WTC11 (cell line): ENCODE results near the gene WNT16. TPM values are rescaled to one million over a fixed set of nuclear protein-coding genes. Genes with fewer than 3 reads are reported as not detected.

Experiments
- ATAC-seq: fragments of 200-7000 bp; cut with Tn5 transposase; 2 replicates; pipeline ENCODE4 v1.10.0; 2021; ENCODE audit warnings: mild to moderate bottlenecking, moderate library complexity
- CTCF ChIA-PET: fragments of 300-600 bp; sonication (Branson Sonifier 250); formaldehyde crosslinking; loops from one replicate; lab custom pipeline; 2021; ENCODE audit warnings: antibody characterized with exemption; lab: Charles Lee
- POLR2A ChIA-PET: fragments of 350-600 bp; sonication (Branson Sonifier 250); formaldehyde crosslinking; loops from one replicate; lab custom pipeline; 2021; ENCODE audit warnings: antibody characterized with exemption; lab: Charles Lee
- DNase-seq: peaks from one replicate; pipeline ENCODE4 v3.0.0; 2021; ENCODE audit warnings: low spot score
- H3K27ac Mint-ChIP-seq: 2 replicates; pipeline ENCODE4 v1.8.0; 2021; ENCODE audit warnings: mixed read lengths
- H3K27me3 Mint-ChIP-seq: 2 replicates; pipeline ENCODE4 v1.8.0; 2021; ENCODE audit warnings: low read depth, mild to moderate bottlenecking, moderate library complexity, mixed read lengths
- H3K36me3 Mint-ChIP-seq: 2 replicates; pipeline ENCODE4 v1.8.0; 2021; ENCODE audit warnings: mixed read lengths
- H3K4me1 Mint-ChIP-seq: 2 replicates; pipeline ENCODE4 v1.8.0; 2022; ENCODE audit warnings: mixed read lengths
- H3K4me3 Mint-ChIP-seq: 2 replicates; pipeline ENCODE4 v1.8.0; 2021; ENCODE audit warnings: mild to moderate bottlenecking, moderate library complexity, mixed read lengths
- H3K9me3 Mint-ChIP-seq: 2 replicates; pipeline ENCODE4 v1.8.0; 2021; ENCODE audit warnings: mixed read lengths
- CREM ChIP-seq: sonication (generic); formaldehyde crosslinking; IDR thresholded peaks from 2 replicates; pipeline ENCODE4 v1.8.1; 2022; ENCODE audit warnings: mild to moderate bottlenecking, missing genetic modification reagents, moderate library complexity
- CTCF ChIP-seq: fragments of 200-600 bp; IDR thresholded peaks from 2 replicates; pipeline ENCODE4 v1.8.0; 2022; ENCODE audit warnings: antibody characterized with exemption
- ESRRA ChIP-seq: sonication (generic); formaldehyde crosslinking; IDR thresholded peaks from 2 replicates; pipeline ENCODE4 v1.8.1; 2022; ENCODE audit warnings: mild to moderate bottlenecking, missing genetic modification reagents, borderline replicate concordance
- FOXK1 ChIP-seq: sonication (generic); formaldehyde crosslinking; IDR thresholded peaks from 2 replicates; pipeline ENCODE4 v1.8.0; 2022; ENCODE audit warnings: mild to moderate bottlenecking, moderate library complexity, missing genetic modification reagents
- FOXP1 ChIP-seq: sonication (generic); formaldehyde crosslinking; IDR thresholded peaks from 2 replicates; pipeline ENCODE4 v1.8.0; 2022; ENCODE audit warnings: missing genetic modification reagents, mild to moderate bottlenecking, moderate library complexity, borderline replicate concordance
- FOXP4 ChIP-seq: sonication (generic); formaldehyde crosslinking; IDR thresholded peaks from 2 replicates; pipeline ENCODE4 v1.8.0; 2022; ENCODE audit warnings: mild to moderate bottlenecking, missing genetic modification reagents
- GRHL2 ChIP-seq: fragments of 250-450 bp; sonication (Bioruptor Pico); IDR thresholded peaks from 2 replicates; pipeline ENCODE4 v1.8.0; 2022; ENCODE audit warnings: mild to moderate bottlenecking, moderate library complexity; ENCODE audit not compliant: insufficient replicate concordance, severe bottlenecking
- IRF2 ChIP-seq: sonication (generic); formaldehyde crosslinking; IDR thresholded peaks from 2 replicates; pipeline ENCODE4 v1.8.0; 2022; ENCODE audit warnings: low read depth, missing genetic modification reagents, borderline replicate concordance
- MAX ChIP-seq: sonication (generic); formaldehyde crosslinking; IDR thresholded peaks from 2 replicates; pipeline ENCODE4 v1.8.0; 2022; ENCODE audit warnings: mild to moderate bottlenecking, missing genetic modification reagents
- RELA ChIP-seq: sonication (generic); formaldehyde crosslinking; IDR thresholded peaks from 2 replicates; pipeline ENCODE4 v1.8.1; 2022; ENCODE audit warnings: missing genetic modification reagents, mild to moderate bottlenecking, borderline replicate concordance
- RORB ChIP-seq: fragments of 250-450 bp; sonication (Bioruptor Pico); IDR thresholded peaks from 2 replicates; pipeline ENCODE4 v1.9.0; 2021; ENCODE audit warnings: mild to moderate bottlenecking
- SMAD4 ChIP-seq: sonication (generic); formaldehyde crosslinking; IDR thresholded peaks from 2 replicates; pipeline ENCODE4 v1.8.0; 2022; ENCODE audit warnings: mild to moderate bottlenecking, missing genetic modification reagents
- SP1 ChIP-seq: sonication (generic); formaldehyde crosslinking; conservative IDR thresholded peaks from 2 replicates; pipeline ENCODE4 v1.8.1; 2022; ENCODE audit warnings: missing genetic modification reagents
- TEAD4 ChIP-seq: sonication (generic); formaldehyde crosslinking; IDR thresholded peaks from 2 replicates; pipeline ENCODE4 v1.8.0; 2022; ENCODE audit warnings: mild to moderate bottlenecking, missing genetic modification reagents
- TP53 ChIP-seq: sonication (generic); formaldehyde crosslinking; IDR thresholded peaks from 2 replicates; pipeline ENCODE4 v1.8.1; 2023; ENCODE audit warnings: mild to moderate bottlenecking, missing genetic modification reagents
- ZNF232 ChIP-seq: sonication (generic); formaldehyde crosslinking; IDR thresholded peaks from 2 replicates; pipeline ENCODE4 v1.8.0; 2022; ENCODE audit warnings: mild to moderate bottlenecking, missing genetic modification reagents
- ZNF317 ChIP-seq: sonication (generic); formaldehyde crosslinking; IDR thresholded peaks from 2 replicates; pipeline ENCODE4 v1.8.1; 2023; ENCODE audit warnings: low read depth, mild to moderate bottlenecking, moderate library complexity, missing genetic modification reagents, borderline replicate concordance
- total RNA-seq: library from RNA; stranded (reverse); gene quantifications from 3 replicates; pipeline ENCODE4 v1.2.3, GENCODE V29; 2021
- TF ChIP-seq, protein P1 (sequence below): sonication (generic); formaldehyde crosslinking; IDR thresholded peaks from 2 replicates; pipeline ENCODE4 v1.8.1; 2022; ENCODE audit warnings: missing genetic modification reagents, borderline replicate concordance
- TF ChIP-seq, protein P2 (sequence below): sonication (generic); formaldehyde crosslinking; IDR thresholded peaks from 2 replicates; pipeline ENCODE4 v1.8.1; 2022; ENCODE audit warnings: mild to moderate bottlenecking, moderate library complexity, missing genetic modification reagents
- TF ChIP-seq, protein P3 (sequence below): sonication (generic); formaldehyde crosslinking; IDR thresholded peaks from 2 replicates; pipeline ENCODE4 v1.8.0; 2023; ENCODE audit warnings: missing genetic modification reagents, mild to moderate bottlenecking, borderline replicate concordance
- TF ChIP-seq, protein P4 (sequence below): sonication (generic); formaldehyde crosslinking; IDR thresholded peaks from 2 replicates; pipeline ENCODE4 v1.8.1; 2023; ENCODE audit warnings: mild to moderate bottlenecking, moderate library complexity, missing genetic modification reagents
- TF ChIP-seq, protein P5 (sequence below): sonication (generic); formaldehyde crosslinking; IDR thresholded peaks from 2 replicates; pipeline ENCODE4 v1.8.1; 2023; ENCODE audit warnings: mild to moderate bottlenecking, missing genetic modification reagents, moderate library complexity

WNT16 gene
- total RNA-seq, 1 experiment from 2014 or later, result 0.33 TPM

DNA sequence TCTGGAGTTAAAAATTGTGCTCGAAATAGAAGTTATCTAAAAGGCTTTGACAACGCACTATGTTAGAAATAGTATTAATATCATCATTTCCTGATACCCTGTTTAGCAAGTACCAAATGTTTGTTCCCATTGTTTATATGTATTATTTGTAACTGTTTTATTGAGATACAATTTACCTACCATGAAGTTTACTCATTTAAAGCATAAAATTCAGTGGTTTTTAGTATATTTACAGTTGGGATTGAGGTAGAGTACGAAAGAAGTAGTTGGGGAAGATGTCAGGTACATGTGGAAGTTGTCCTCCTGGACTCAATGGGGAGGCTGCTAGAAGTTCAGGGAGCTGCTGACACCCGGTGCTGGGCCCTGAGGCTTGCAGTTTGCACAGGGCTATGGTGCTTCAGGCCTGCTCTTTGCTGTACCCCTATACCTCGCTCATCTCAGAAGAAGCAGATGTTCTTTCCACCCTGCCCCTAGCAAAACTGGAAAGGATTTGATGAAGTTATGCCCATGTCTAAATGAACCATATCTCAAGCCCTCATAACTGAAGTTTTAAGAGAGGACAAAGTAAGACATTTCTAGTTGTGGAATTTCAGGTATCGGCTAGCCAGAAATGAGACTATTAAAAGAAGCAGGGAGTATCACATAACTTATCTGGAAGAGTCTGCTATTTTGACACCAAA lies 25.2 kb upstream of the WNT16 start (continued):
- TF ChIP-seq ZNF317, result no peak
- no peak for TF ChIP-seq IRF2 (CRISPR knock-in tag)
- no peak for TF ChIP-seq CREM
- no peak for TF ChIP-seq TP53 (CRISPR knock-in tag)
- no peak for TF ChIP-seq ESRRA (CRISPR knock-in tag)

DNA sequence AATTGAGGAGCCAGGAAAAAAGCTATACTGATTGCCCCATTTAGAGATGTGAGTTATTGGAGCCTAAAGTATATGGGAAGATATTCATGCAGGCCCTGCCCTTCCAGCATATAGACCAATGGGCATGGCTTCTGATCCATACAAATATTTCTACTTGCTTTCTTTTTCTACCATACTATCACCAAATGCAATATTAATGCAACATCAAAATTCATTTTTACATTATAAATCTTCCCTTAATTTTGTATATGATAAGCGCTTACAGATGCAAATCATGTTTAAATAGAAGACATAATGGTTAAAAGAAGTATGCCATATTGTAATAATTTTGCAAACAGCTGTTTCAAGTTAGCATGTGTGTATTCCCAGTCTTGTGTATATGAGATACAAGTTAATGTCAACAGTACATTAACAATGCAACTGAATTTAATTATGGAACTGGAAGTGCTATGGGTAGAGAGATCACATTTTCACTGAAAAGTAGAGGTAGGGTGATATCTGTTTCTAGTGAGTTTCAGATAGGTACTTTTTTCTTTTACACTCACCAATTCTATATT lies 24.6 kb upstream of the WNT16 start:
- Mint-ChIP-seq H3K36me3 (no peaks in the 10 kb centered on the region), H3K27me3 (no peaks in the 10 kb centered on the region), H3K27ac (no peak overlapping the region), H3K9me3 (no peaks in the 10 kb centered on the region), H3K4me3 (no peak overlapping the region), H3K4me1 (peaks cover 17% of the 10 kb centered on the region)
- ChIA-PET CTCF (interaction anchor here (0.6 to 1.0 kb wide), 2 partner anchors 26 to 29 kb away, joined by 3 read pairs; no protein-coding TSS in a partner anchor), POLR2A (no interaction called here)
- DNase-seq, result no peak
- no peak for ATAC-seq
- TF ChIP-seq FOXP4 (no peak), SMAD4 (CRISPR knock-in tag) (no peak), SP1 (CRISPR knock-in tag) (no peak), FOXK1 (CRISPR knock-in tag) (no peak), GRHL2 (no peak), RELA (no peak), ZNF232 (CRISPR knock-in tag) (no peak), TEAD4 (CRISPR knock-in tag) (no peak), CTCF (no peak), RORB (CRISPR knock-in tag) (no peak), FOXP1 (no peak), MAX (CRISPR knock-in tag) (no peak)
- TF ChIP-seq, protein P1, sequence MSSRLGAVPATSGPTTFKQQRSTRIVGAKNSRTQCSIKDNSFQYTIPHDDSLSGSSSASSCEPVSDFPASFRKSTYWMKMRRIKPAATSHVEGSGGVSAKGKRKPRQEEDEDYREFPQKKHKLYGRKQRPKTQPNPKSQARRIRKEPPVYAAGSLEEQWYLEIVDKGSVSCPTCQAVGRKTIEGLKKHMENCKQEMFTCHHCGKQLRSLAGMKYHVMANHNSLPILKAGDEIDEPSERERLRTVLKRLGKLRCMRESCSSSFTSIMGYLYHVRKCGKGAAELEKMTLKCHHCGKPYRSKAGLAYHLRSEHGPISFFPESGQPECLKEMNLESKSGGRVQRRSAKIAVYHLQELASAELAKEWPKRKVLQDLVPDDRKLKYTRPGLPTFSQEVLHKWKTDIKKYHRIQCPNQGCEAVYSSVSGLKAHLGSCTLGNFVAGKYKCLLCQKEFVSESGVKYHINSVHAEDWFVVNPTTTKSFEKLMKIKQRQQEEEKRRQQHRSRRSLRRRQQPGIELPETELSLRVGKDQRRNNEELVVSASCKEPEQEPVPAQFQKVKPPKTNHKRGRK (CRISPR knock-in tag), result no peak
- TF ChIP-seq, protein P2, sequence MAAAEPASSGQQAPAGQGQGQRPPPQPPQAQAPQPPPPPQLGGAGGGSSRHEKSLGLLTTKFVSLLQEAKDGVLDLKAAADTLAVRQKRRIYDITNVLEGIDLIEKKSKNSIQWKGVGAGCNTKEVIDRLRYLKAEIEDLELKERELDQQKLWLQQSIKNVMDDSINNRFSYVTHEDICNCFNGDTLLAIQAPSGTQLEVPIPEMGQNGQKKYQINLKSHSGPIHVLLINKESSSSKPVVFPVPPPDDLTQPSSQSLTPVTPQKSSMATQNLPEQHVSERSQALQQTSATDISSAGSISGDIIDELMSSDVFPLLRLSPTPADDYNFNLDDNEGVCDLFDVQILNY (CRISPR knock-in tag), result no peak
- TF ChIP-seq, protein P3, sequence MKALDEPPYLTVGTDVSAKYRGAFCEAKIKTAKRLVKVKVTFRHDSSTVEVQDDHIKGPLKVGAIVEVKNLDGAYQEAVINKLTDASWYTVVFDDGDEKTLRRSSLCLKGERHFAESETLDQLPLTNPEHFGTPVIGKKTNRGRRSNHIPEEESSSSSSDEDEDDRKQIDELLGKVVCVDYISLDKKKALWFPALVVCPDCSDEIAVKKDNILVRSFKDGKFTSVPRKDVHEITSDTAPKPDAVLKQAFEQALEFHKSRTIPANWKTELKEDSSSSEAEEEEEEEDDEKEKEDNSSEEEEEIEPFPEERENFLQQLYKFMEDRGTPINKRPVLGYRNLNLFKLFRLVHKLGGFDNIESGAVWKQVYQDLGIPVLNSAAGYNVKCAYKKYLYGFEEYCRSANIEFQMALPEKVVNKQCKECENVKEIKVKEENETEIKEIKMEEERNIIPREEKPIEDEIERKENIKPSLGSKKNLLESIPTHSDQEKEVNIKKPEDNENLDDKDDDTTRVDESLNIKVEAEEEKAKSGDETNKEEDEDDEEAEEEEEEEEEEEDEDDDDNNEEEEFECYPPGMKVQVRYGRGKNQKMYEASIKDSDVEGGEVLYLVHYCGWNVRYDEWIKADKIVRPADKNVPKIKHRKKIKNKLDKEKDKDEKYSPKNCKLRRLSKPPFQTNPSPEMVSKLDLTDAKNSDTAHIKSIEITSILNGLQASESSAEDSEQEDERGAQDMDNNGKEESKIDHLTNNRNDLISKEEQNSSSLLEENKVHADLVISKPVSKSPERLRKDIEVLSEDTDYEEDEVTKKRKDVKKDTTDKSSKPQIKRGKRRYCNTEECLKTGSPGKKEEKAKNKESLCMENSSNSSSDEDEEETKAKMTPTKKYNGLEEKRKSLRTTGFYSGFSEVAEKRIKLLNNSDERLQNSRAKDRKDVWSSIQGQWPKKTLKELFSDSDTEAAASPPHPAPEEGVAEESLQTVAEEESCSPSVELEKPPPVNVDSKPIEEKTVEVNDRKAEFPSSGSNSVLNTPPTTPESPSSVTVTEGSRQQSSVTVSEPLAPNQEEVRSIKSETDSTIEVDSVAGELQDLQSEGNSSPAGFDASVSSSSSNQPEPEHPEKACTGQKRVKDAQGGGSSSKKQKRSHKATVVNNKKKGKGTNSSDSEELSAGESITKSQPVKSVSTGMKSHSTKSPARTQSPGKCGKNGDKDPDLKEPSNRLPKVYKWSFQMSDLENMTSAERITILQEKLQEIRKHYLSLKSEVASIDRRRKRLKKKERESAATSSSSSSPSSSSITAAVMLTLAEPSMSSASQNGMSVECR (CRISPR knock-in tag), result no peak
- TF ChIP-seq, protein P4, sequence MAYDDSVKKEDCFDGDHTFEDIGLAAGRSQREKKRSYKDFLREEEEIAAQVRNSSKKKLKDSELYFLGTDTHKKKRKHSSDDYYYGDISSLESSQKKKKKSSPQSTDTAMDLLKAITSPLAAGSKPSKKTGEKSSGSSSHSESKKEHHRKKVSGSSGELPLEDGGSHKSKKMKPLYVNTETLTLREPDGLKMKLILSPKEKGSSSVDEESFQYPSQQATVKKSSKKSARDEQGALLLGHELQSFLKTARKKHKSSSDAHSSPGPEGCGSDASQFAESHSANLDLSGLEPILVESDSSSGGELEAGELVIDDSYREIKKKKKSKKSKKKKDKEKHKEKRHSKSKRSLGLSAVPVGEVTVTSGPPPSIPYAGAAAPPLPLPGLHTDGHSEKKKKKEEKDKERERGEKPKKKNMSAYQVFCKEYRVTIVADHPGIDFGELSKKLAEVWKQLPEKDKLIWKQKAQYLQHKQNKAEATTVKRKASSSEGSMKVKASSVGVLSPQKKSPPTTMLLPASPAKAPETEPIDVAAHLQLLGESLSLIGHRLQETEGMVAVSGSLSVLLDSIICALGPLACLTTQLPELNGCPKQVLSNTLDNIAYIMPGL (CRISPR knock-in tag), result no peak
- TF ChIP-seq, protein P5, sequence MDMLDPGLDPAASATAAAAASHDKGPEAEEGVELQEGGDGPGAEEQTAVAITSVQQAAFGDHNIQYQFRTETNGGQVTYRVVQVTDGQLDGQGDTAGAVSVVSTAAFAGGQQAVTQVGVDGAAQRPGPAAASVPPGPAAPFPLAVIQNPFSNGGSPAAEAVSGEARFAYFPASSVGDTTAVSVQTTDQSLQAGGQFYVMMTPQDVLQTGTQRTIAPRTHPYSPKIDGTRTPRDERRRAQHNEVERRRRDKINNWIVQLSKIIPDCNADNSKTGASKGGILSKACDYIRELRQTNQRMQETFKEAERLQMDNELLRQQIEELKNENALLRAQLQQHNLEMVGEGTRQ, result no peak
